SK-N-SH (cell line): ENCODE measurements around the gene IRF1.

ENCODE experiments used
- CHD2 ChIP-seq: fragments of 150-350 bp; IDR thresholded peaks from 2 replicates; pipeline ENCODE4 v1.6.1; 2018; ENCODE audit warnings: low read length; ENCODE audit not compliant: partially characterized antibody
- CTCF ChIP-seq: fragments of 200-600 bp; sonication (generic); IDR thresholded peaks from 2 replicates; pipeline ENCODE4 v1.6.1; 2017; ENCODE audit warnings: antibody characterized with exemption, mild to moderate bottlenecking, moderate library complexity
- FOXJ3 ChIP-seq: sonication (generic); formaldehyde crosslinking; IDR thresholded peaks from 2 replicates; pipeline ENCODE4 v1.5.1; 2020; ENCODE audit warnings: mild to moderate bottlenecking, missing genetic modification reagents
- JUND ChIP-seq: IDR thresholded peaks from 2 replicates; pipeline ENCODE4 v1.4.0; 2012
- MAX ChIP-seq: IDR thresholded peaks from 2 replicates; pipeline ENCODE4 v1.4.0; 2012; ENCODE audit warnings: low read depth
- MXI1 ChIP-seq: IDR thresholded peaks from 2 replicates; pipeline ENCODE4 v1.6.1; 2012; ENCODE audit warnings: mild to moderate bottlenecking, low read depth, low read length, improper control_type of control experiment
- POLR2AphosphoS5 ChIP-seq: IDR thresholded peaks from 2 replicates; pipeline ENCODE4 v1.6.1; 2012; ENCODE audit warnings: low read depth, low read length
- RCOR1 ChIP-seq: fragments of 150-350 bp; IDR thresholded peaks from 2 replicates; pipeline ENCODE4 v1.6.1; 2017; ENCODE audit warnings: antibody characterized with exemption, low read length
- REST ChIP-seq: IDR thresholded peaks from 2 replicates; pipeline ENCODE4 v1.6.1; 2012; ENCODE audit warnings: mild to moderate bottlenecking, low read depth, low read length, moderate library complexity
- RXRA ChIP-seq: IDR thresholded peaks from 2 replicates; pipeline ENCODE4 v1.4.0; 2012; ENCODE audit warnings: low read depth, mild to moderate bottlenecking, borderline replicate concordance
- TAF1 ChIP-seq: IDR thresholded peaks from 2 replicates; pipeline ENCODE4 v1.6.1; 2012; ENCODE audit warnings: low read depth, mild to moderate bottlenecking, low read length, moderate library complexity, borderline replicate concordance
- TCF12 ChIP-seq: IDR thresholded peaks from 2 replicates; pipeline ENCODE4 v1.4.0; 2012
- YY1 ChIP-seq: IDR thresholded peaks from 2 replicates; pipeline ENCODE4 v1.4.0; 2012; ENCODE audit warnings: low read depth, mild to moderate bottlenecking

GRCh38 chr5:132462333-132462732, 28.2 kb downstream of the IRF1 start:
- TF ChIP-seq CTCF: no peak
- no peak for TF ChIP-seq TAF1
- no peak for TF ChIP-seq TCF12
- no peak for TF ChIP-seq JUND
- TF ChIP-seq CHD2: no peak
- TF ChIP-seq POLR2AphosphoS5: no peak
- no peak for TF ChIP-seq MAX
- TF ChIP-seq RCOR1: no peak
- no peak for TF ChIP-seq RXRA
- TF ChIP-seq MXI1: no peak
- no peak for TF ChIP-seq FOXJ3 (CRISPR knock-in tag)
- TF ChIP-seq REST: no peak
- no peak for TF ChIP-seq YY1
